ENCODE data around the gene CREBBP.
"Not testable (repeated sequence)": the region's sequence is repeated elsewhere in the genome, so short reads cannot be mapped to it uniquely, and the experiment has no call there.

CREBBP gene

GRCh38 chr16:3912897-3913296 is 32.4 kb upstream of the CREBBP start:
- H3K4me3 ChIP-seq (ENCODE audit: low read depth, low read length), result no peak overlapping the region
- DNase-seq (ENCODE audit: low read depth), result no peak
- TF ChIP-seq CTCF (IDR thresholded peaks at IDR 0.05; ENCODE audit: low read depth, low read length, missing control alignments), result no peak

DNA sequence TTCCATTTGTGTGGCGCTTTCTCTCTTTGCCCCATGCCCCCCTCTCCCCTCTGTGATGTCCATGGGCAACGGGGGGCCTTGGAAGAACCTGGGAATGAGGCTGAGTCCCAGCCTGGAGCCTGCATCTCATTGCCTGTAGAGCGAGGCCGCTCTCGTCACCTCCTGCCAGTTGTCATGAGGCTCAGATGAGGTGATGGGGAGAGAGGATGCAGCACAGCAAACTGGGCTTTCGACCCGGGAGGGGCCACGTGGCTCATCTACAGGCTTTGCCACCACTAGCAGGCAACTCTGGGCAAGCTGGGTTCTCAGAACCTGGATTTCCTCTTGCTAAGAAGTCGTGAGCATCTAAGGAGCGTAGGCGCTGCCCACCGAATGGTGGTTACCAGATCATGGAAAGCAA is 31.9 kb upstream of the CREBBP start:
- TF ChIP-seq CTCF (IDR thresholded peaks at IDR 0.05; ENCODE audit: low read depth, low read length, missing control alignments), result no peak
- DNase-seq (ENCODE audit: low read depth), result no peak
- no peak overlapping the region for H3K4me3 ChIP-seq (ENCODE audit: low read depth, low read length)

GRCh38 chr16:3911741-3912140 is 31.2 kb upstream of the CREBBP start:
- not testable (repeated sequence) for H3K4me3 ChIP-seq (ENCODE audit: low read depth, low read length); DNase-seq (ENCODE audit: low read depth)

GRCh38 chr16:3909791-3910583 is 29.5 kb upstream of the CREBBP start:
- TF ChIP-seq CTCF (IDR thresholded peaks at IDR 0.05; ENCODE audit: low read depth, low read length, missing control alignments), result no peak
- no peak for DNase-seq (ENCODE audit: low read depth)
- no peak overlapping the region for H3K4me3 ChIP-seq (ENCODE audit: low read depth, low read length)

DNA sequence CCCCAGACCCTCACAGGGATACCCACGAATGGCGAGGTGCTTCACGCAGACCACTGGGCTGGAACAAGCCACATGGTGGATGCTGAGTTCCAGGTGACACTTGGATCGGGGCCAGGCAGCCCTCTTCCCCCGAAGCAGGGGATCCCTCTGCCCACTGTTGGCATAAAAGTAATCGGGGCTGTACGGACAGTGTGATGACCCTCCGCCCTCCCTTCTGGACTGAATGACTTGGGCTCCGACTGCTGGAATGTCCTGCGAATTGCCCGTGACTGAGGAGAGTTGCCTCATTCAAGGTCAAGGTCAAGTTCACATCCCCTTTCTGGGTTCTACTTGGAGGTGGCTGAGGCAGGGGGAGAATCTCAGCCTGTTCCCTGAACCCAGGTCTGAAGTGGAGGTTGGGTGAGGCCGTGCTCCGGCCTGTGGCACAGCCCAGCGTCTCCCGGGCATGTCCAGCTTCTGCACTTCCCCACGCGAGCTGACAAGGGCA is 28.5 kb upstream of the CREBBP start:
- DNase-seq (ENCODE audit: low read depth), result no peak

GRCh38 chr16:3907586-3907985 is 27.1 kb upstream of the CREBBP start:
- no peak for DNase-seq (ENCODE audit: low read depth)
- TF ChIP-seq CTCF (IDR thresholded peaks at IDR 0.05; ENCODE audit: low read depth, low read length, missing control alignments), result no peak

More for the DNA sequence above, 28.5 kb upstream of the CREBBP start:
- no peak overlapping the region for H3K4me3 ChIP-seq (ENCODE audit: low read depth, low read length)
- TF ChIP-seq CTCF (IDR thresholded peaks at IDR 0.05; ENCODE audit: low read depth, low read length, missing control alignments), result no peak

GRCh38 chr16:3906363-3906762 is 25.9 kb upstream of the CREBBP start:
- H3K4me3 ChIP-seq (ENCODE audit: low read depth, low read length), result no peak overlapping the region
- DNase-seq (ENCODE audit: low read depth), result no peak
- no peak for TF ChIP-seq CTCF (IDR thresholded peaks at IDR 0.05; ENCODE audit: low read depth, low read length, missing control alignments)

More at GRCh38 chr16:3907586-3907985, 27.1 kb upstream of the CREBBP start:
- H3K4me3 ChIP-seq (ENCODE audit: low read depth, low read length), result no peak overlapping the region
